Measurements from ENCODE around the gene MIA3. TPM values are rescaled to one million over a fixed set of nuclear protein-coding genes. Genes with fewer than 3 reads are reported as not detected.

The MIA3 gene
- total RNA-seq (2014; rRNA removed; shearing (Covaris generic)), result 32.7 and 42.6 TPM in 2 replicates
- polyA plus RNA-seq (2016; fragmentation: Nextera tagmentation; extraction: Ambion mirVana), result 33.4 and 40.0 TPM in 2 replicates
- long read RNA-seq, partial matches to known transcripts, result 8 of 9 reads
- long read RNA-seq, other reads (novel, unspliced or antisense), result 1 of 9 reads

- H3K4me2 ChIP-seq, result peak within 1 kb of the TSS; percentile 95
- no peaks in the 10 kb centered on the region for H3K9me2 ChIP-seq (ENCODE audit: insufficient read depth)
- H3F3A ChIP-seq (replicated peaks; ENCODE audit: low read depth), result peaks cover 6% of the 10 kb centered on the region; the same call in 1 of the 2 replicates
- H2AFZ ChIP-seq, result peak within 1 kb of the TSS; percentile 98
- TF ChIP-seq REST (IDR thresholded peaks at IDR 0.05; ENCODE audit: unreplicated experiment) (no peak), ETS1 (IDR thresholded peaks at IDR 0.05) (no peak), CREB1 (CRISPR knock-in tag; IDR thresholded peaks at IDR 0.05; ENCODE audit: low read depth) (peak; percentile 33), POLR2AphosphoS5 (IDR thresholded peaks at IDR 0.05; ENCODE audit: low read depth) (peak; percentile 80)
- H3K79me2 ChIP-seq (replicated peaks; ENCODE audit: insufficient read depth), result peaks cover 40% of the 10 kb centered on the region
- H3K4me1 ChIP-seq (ENCODE audit: insufficient read depth), result peaks cover 18% of the 10 kb centered on the region
- H3K4me3 ChIP-seq, result peak within 1 kb of the TSS; percentile 92
- H4K20me1 ChIP-seq (replicated peaks; ENCODE audit: insufficient read depth), result peaks cover 10% of the 10 kb centered on the region
- Mint-ChIP-seq H3K36me3 (ENCODE audit: low read depth) (peaks cover 13% of the 10 kb centered on the region), H3K4me3 (peak within 1 kb of the TSS; percentile 90), H3K9me3 (no peaks in the 10 kb centered on the region), H3K27me3 (ENCODE audit: insufficient read depth, low read depth, poor library complexity) (peaks cover 8% of the 10 kb centered on the region), H3K27ac (peak within 1 kb of the TSS; percentile 85), H3K4me1 (peaks cover 11% of the 10 kb centered on the region)
- DNase-seq (ENCODE audit: low spot score), result peak; percentile 79
- no peaks in the 10 kb centered on the region; the same call in 1 of the 2 replicates for H3K27me3 ChIP-seq (ENCODE audit: insufficient read depth)
- H3K27ac ChIP-seq (ENCODE audit: low read depth), result peak within 1 kb of the TSS; percentile 86; the same call in 1 of the 2 replicates
- no peaks in the 10 kb centered on the region; the same call in 1 of the 2 replicates for H3K36me3 ChIP-seq (ENCODE audit: insufficient read depth)
- peak; percentile 62 for ATAC-seq
These were observed at the start of gene MIA3 for GRCh38 chr1:222618001-222618879. Gene MIA3, plus strand, starts transcription at chr1:222618097. Its CDS starts 14 bp downstream, at chr1:222618111.

- no peaks in the 10 kb centered on the region for H3K4me1 Mint-ChIP-seq
- Histone ChIP-seq H3K27ac (ENCODE audit: low read depth) (no peak overlapping the region), H3F3A (replicated peaks; ENCODE audit: low read depth) (no peaks in the 10 kb centered on the region), H3K9me2 (ENCODE audit: insufficient read depth) (no peaks in the 10 kb centered on the region), H3K36me3 (ENCODE audit: insufficient read depth) (peaks cover 9% of the 10 kb centered on the region; the same call in 1 of the 2 replicates), H3K79me2 (replicated peaks; ENCODE audit: insufficient read depth) (peaks cover 9% of the 10 kb centered on the region; the same call in 1 of the 2 replicates), H3K4me1 (ENCODE audit: insufficient read depth) (no peaks in the 10 kb centered on the region), H3K4me2 (no peak overlapping the region), H2AFZ (no peak overlapping the region), H3K27me3 (ENCODE audit: insufficient read depth) (no peaks in the 10 kb centered on the region), H4K20me1 (replicated peaks; ENCODE audit: insufficient read depth) (0 out of 2 replicates have a peak, but pooled peaks cover 2% of the 10 kb centered on the region), H3K4me3 (no peak overlapping the region)
- no peak overlapping the region for H3K4me3 Mint-ChIP-seq
- peaks cover 28% of the 10 kb centered on the region; the same call in 2 of the 3 replicates for H3K36me3 Mint-ChIP-seq (ENCODE audit: low read depth)
- H3K27me3 Mint-ChIP-seq (ENCODE audit: insufficient read depth, low read depth, poor library complexity), result no peaks in the 10 kb centered on the region
- DNase-seq (ENCODE audit: low spot score) (no peak), ATAC-seq (no peak)
- no peak overlapping the region for H3K27ac Mint-ChIP-seq
- no peaks in the 10 kb centered on the region for H3K9me3 Mint-ChIP-seq
- TF ChIP-seq JUNB (IDR thresholded peaks at IDR 0.05; ENCODE audit: unreplicated experiment) (no peak), CTCF (conservative IDR thresholded peaks at IDR 0.05; ENCODE audit: low read depth in 2 of 2) (no peak), ZNF114 (CRISPR knock-in tag; IDR thresholded peaks at IDR 0.05) (no peak), ETS1 (IDR thresholded peaks at IDR 0.05) (no peak), POLR2AphosphoS5 (IDR thresholded peaks at IDR 0.05; ENCODE audit: low read depth) (no peak), STAT1 (IDR thresholded peaks at IDR 0.05; ENCODE audit: unreplicated experiment) (no peak), NANOG (IDR thresholded peaks at IDR 0.05; ENCODE audit: borderline replicate concordance) (no peak), ZNF331 (CRISPR knock-in tag; IDR thresholded peaks at IDR 0.05; ENCODE audit: low read depth) (no peak), REST (IDR thresholded peaks at IDR 0.05; ENCODE audit: unreplicated experiment) (no peak)
These were observed 47.1 kb upstream of the MIA3 start for GRCh38 chr1:222570837-222571236.
